HepG2 (cell line): ENCODE data around the gene NDUFB7. TPM values are rescaled to one million over a fixed set of nuclear protein-coding genes. Genes with fewer than 3 reads are reported as not detected.

Experiments
- FOXJ3 ChIP-seq: sonication (generic); formaldehyde crosslinking; IDR thresholded peaks from 2 replicates; pipeline ENCODE4 v1.4.0; 2020; ENCODE audit warnings: missing genetic modification reagents, mild to moderate bottlenecking, borderline replicate concordance
- GABPB1 ChIP-seq: IDR thresholded peaks from 2 replicates; pipeline ENCODE4 v1.6.1; 2016; ENCODE audit warnings: mild to moderate bottlenecking, missing genetic modification reagents, moderate library complexity, missing compliant biosample characterization
- HNRNPH1 ChIP-seq: fragments of 200-400 bp; formaldehyde crosslinking; optimal IDR thresholded peaks from 2 replicates; pipeline ENCODE3; 2017; ENCODE audit warnings: mild to moderate bottlenecking, low read depth, low read length
- MED1 ChIP-seq: sonication (generic); formaldehyde crosslinking; IDR thresholded peaks from 2 replicates; pipeline ENCODE4 v1.4.0; 2020; ENCODE audit warnings: missing genetic modification reagents
- MXI1 ChIP-seq: IDR thresholded peaks from 3 replicates; pipeline ENCODE4 v1.6.1; 2012; ENCODE audit warnings: low read depth, low read length, inconsistent platforms, borderline replicate concordance
- SRSF4 ChIP-seq: fragments of 200-400 bp; formaldehyde crosslinking; IDR thresholded peaks from one replicate; pipeline ENCODE4 v1.6.1; 2018; ENCODE audit warnings: mild to moderate bottlenecking, low read depth, low read length, moderate library complexity; ENCODE audit not compliant: poor library complexity, severe bottlenecking
- ZNF543 ChIP-seq: sonication (generic); formaldehyde crosslinking; IDR thresholded peaks from 2 replicates; pipeline ENCODE4 v1.4.0; 2020; ENCODE audit warnings: mild to moderate bottlenecking, missing genetic modification reagents
- ZNF652 ChIP-seq: IDR thresholded peaks from 2 replicates; pipeline ENCODE4 v1.6.1; 2016; ENCODE audit warnings: low read depth, borderline replicate concordance
- ZNF687 ChIP-seq: sonication (generic); formaldehyde crosslinking; IDR thresholded peaks from 2 replicates; pipeline ENCODE4 v1.5.1; 2020; ENCODE audit warnings: mild to moderate bottlenecking, missing genetic modification reagents, moderate library complexity
- polyA plus RNA-seq, 8 experiments: library from polyadenylated mRNA; depleted of rRNA in 3 of 8; stranded (reverse) in 7 of 8; unstranded in 1 of 8; fragments of >200 nt; fragmentation: Illumina TruSeq in 4 of 8; extraction: Trizol in 4 of 8; gene quantifications; 2 replicates each; pipeline versions ENCODE4 v1.2.1 to v1.2.3, GENCODE V29; 2011 to 2016; ENCODE audit warnings: low read depth in 4 of 8, missing spikeins in 1 of 8, mixed read lengths in 1 of 8; ENCODE audit not compliant: insufficient read depth in 1 of 8
- total RNA-seq, 5 experiments: library from RNA; depleted of rRNA; stranded (reverse); fragments of >200 nt; fragmentation: Illumina TruSeq; extraction: Trizol; gene quantifications; 2 replicates each; pipeline ENCODE4 v1.2.3, GENCODE V29; 2016; ENCODE audit warnings: low read depth in 1 of 5
- TF ChIP-seq, protein P1 (sequence below): sonication (generic); formaldehyde crosslinking; IDR thresholded peaks from 2 replicates; pipeline ENCODE4 v1.5.1; 2020; ENCODE audit warnings: missing genetic modification reagents, mild to moderate bottlenecking, borderline replicate concordance
- TF ChIP-seq, protein P2 (sequence below), 2 experiments: fragments of 450-650 bp in 1 of 2; sonication (generic) in 1 of 2; formaldehyde crosslinking in 1 of 2; IDR thresholded peaks; 2 replicates each; pipeline versions ENCODE4 v1.6.1 to v1.8.0; 2016 to 2022; ENCODE audit warnings: antibody characterized with exemption in 1 of 2, mild to moderate bottlenecking in 1 of 2, missing genetic modification reagents in 1 of 2

Gene NDUFB7
- total and polyA plus RNA-seq, 2 of the 13 experiments (the other 11 are each of a cell fraction or from before 2014, with no cell fraction given): 156 to 198 TPM

- TF ChIP-seq ZNF687 (peak; percentile 86), GABPB1 (0 out of 2 replicates have a peak, but pooled peaks have one; percentile 18), ZNF652 (CRISPR knock-in tag) (no peak), FOXJ3 (CRISPR knock-in tag) (peak; percentile 24; the same call in 1 of the 2 replicates), SRSF4 (no peak), MED1 (CRISPR knock-in tag) (peak; percentile 57; the same call in 1 of the 2 replicates), MXI1 (peak; percentile 25; the same call in 1 of the 3 replicates), ZNF543 (CRISPR knock-in tag) (no peak), HNRNPH1 (no peak)
- TF ChIP-seq, protein P1, sequence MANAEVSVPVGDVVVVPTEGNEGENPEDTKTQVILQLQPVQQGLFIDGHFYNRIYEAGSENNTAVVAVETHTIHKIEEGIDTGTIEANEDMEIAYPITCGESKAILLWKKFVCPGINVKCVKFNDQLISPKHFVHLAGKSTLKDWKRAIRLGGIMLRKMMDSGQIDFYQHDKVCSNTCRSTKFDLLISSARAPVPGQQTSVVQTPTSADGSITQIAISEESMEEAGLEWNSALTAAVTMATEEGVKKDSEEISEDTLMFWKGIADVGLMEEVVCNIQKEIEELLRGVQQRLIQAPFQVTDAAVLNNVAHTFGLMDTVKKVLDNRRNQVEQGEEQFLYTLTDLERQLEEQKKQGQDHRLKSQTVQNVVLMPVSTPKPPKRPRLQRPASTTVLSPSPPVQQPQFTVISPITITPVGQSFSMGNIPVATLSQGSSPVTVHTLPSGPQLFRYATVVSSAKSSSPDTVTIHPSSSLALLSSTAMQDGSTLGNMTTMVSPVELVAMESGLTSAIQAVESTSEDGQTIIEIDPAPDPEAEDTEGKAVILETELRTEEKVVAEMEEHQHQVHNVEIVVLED (CRISPR knock-in tag): no peak
- TF ChIP-seq, protein P2, sequence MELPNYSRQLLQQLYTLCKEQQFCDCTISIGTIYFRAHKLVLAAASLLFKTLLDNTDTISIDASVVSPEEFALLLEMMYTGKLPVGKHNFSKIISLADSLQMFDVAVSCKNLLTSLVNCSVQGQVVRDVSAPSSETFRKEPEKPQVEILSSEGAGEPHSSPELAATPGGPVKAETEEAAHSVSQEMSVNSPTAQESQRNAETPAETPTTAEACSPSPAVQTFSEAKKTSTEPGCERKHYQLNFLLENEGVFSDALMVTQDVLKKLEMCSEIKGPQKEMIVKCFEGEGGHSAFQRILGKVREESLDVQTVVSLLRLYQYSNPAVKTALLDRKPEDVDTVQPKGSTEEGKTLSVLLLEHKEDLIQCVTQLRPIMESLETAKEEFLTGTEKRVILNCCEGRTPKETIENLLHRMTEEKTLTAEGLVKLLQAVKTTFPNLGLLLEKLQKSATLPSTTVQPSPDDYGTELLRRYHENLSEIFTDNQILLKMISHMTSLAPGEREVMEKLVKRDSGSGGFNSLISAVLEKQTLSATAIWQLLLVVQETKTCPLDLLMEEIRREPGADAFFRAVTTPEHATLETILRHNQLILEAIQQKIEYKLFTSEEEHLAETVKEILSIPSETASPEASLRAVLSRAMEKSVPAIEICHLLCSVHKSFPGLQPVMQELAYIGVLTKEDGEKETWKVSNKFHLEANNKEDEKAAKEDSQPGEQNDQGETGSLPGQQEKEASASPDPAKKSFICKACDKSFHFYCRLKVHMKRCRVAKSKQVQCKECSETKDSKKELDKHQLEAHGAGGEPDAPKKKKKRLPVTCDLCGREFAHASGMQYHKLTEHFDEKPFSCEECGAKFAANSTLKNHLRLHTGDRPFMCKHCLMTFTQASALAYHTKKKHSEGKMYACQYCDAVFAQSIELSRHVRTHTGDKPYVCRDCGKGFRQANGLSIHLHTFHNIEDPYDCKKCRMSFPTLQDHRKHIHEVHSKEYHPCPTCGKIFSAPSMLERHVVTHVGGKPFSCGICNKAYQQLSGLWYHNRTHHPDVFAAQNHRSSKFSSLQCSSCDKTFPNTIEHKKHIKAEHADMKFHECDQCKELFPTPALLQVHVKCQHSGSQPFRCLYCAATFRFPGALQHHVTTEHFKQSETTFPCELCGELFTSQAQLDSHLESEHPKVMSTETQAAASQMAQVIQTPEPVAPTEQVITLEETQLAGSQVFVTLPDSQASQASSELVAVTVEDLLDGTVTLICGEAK (IDR thresholded peaks at IDR 0.05): no peak
- TF ChIP-seq, protein P2 (CRISPR knock-in tag; IDR thresholded peaks at IDR 0.05): peak; percentile 45; the same call in 1 of the 2 replicates
These were observed 17.5 kb downstream of the NDUFB7 start (continued) for GRCh38 chr19:14554382-14554812.
